IMR-90 (cell line): ENCODE results near the gene RBFOX2.

ENCODE experiments used
- CEBPB ChIP-seq: IDR thresholded peaks from 2 replicates; pipeline ENCODE4 v1.6.1; 2012; ENCODE audit warnings: low read depth, low read length, improper control_type of control experiment
- CHD1 ChIP-seq: IDR thresholded peaks from 2 replicates; pipeline ENCODE4 v1.6.1; 2012; ENCODE audit warnings: low read depth, low read length, improper control_type of control experiment
- CTCF ChIP-seq: conservative IDR thresholded peaks from 2 replicates; pipeline ENCODE4 v1.5.1; 2012; ENCODE audit warnings: mild to moderate bottlenecking, low read depth, low read length, improper control_type of control experiment
- ELK1 ChIP-seq: fragments of 150-350 bp; IDR thresholded peaks from 2 replicates; pipeline ENCODE4 v1.6.1; 2016; ENCODE audit warnings: low read depth, mild to moderate bottlenecking, low read length, moderate library complexity, borderline replicate concordance
- FOS ChIP-seq: fragments of 150-350 bp; IDR thresholded peaks from 2 replicates; pipeline ENCODE4 v1.6.1; 2016; ENCODE audit warnings: low read depth, low read length
- MAZ ChIP-seq: IDR thresholded peaks from 2 replicates; pipeline ENCODE4 v1.6.1; 2012; ENCODE audit warnings: low read depth, mild to moderate bottlenecking, low read length, improper control_type of control experiment, moderate library complexity, borderline replicate concordance
- MXI1 ChIP-seq: IDR thresholded peaks from 2 replicates; pipeline ENCODE4 v1.6.1; 2012; ENCODE audit warnings: low read depth, mild to moderate bottlenecking, low read length, moderate library complexity, borderline replicate concordance
- POLR2A ChIP-seq: IDR thresholded peaks from 2 replicates; pipeline ENCODE4 v1.6.1; 2012; ENCODE audit warnings: mild to moderate bottlenecking, low read depth, low read length
- RAD21 ChIP-seq: IDR thresholded peaks from 2 replicates; pipeline ENCODE4 v1.6.1; 2012; ENCODE audit warnings: low read length, improper control_type of control experiment
- RFX5 ChIP-seq: IDR thresholded peaks from 2 replicates; pipeline ENCODE4 v1.8.0; 2012; ENCODE audit warnings: low read depth, mild to moderate bottlenecking, low read length, moderate library complexity
- SMC3 ChIP-seq: fragments of 150-350 bp; IDR thresholded peaks from 2 replicates; pipeline ENCODE4 v1.6.1; 2016; ENCODE audit warnings: low read depth, mild to moderate bottlenecking, antibody characterized with exemption, low read length, moderate library complexity

- TF ChIP-seq CTCF (no peak), MAZ (no peak), POLR2A (no peak), RAD21 (no peak), CEBPB (no peak), CHD1 (no peak), ELK1 (no peak), FOS (peak; percentile 28; the same call in 1 of the 2 replicates), RFX5 (no peak), SMC3 (no peak), MXI1 (no peak)
Measured at GRCh38 chr22:35887296-35887875, 141.2 kb downstream of the RBFOX2 start.
